Measurements from ENCODE around the gene PTPRG.
"Not testable (repeated sequence)": the region's sequence is repeated elsewhere in the genome, so short reads cannot be mapped to it uniquely, and the experiment has no call there.

The PTPRG gene

DNA sequence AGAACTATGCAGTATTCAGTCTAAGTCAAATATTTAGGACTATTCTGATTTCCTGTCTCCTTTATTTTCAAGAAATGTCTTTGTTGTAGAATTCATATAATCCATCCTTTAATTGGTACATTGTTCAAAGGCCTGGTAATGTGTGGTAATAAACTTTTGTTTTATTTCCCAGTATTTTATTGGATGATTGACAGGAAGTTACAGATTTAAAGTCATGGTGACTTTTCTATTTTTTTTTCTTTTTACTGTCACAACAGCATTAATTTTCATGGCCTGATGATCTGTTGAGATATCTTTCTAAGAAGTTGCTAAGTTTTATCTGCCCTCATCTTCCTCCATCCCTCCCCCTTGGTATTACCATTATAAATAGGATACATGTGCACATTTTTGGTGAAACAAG, 161.7 kb downstream of the PTPRG start:
- DNase-seq (ENCODE audit: low read depth, low spot score), result no peak

DNA sequence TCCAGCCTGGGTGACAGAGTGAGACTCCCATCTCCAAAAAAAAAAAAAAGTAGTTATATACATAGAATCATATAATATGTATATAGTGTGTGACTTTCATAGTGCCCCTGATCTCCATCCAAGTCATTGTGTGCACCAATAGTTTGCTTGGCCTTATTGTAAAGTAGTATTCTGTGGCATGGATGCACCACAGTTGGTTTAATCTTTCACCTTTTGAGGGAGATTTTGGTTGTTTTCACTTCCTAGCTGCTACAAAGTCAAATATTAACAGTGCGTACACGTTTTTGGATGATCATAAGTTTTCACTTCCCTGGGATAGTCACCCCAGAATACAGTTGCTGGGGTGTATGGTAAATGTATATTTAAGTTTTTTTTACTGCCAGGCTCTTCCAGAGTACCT, 162.8 kb downstream of the PTPRG start:
- no peak for DNase-seq (ENCODE audit: low read depth, low spot score)

DNA sequence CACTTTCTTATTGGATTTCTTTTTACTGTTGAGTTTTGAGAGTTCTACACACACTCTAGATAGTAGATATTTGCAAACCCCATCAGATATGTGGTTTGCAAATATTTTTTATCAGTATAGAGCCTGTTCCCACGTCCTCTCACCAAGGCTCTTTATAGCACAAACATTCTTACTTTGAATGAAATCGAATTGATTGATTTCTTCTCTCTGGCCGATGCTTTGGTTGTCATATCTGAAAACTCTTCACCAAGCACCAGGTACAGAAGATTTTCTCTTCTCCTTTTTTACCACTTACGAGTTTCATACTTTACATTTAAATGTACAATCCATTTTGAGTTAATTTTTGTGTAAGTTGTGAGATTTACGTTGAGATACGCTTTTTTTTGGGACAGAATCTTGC, 163.4 kb downstream of the PTPRG start:
- no peak for DNase-seq (ENCODE audit: low read depth, low spot score)

GRCh38 chr3:61725851-61726333, 164.5 kb downstream of the PTPRG start:
- DNase-seq (ENCODE audit: low read depth, low spot score), result no peak

DNA sequence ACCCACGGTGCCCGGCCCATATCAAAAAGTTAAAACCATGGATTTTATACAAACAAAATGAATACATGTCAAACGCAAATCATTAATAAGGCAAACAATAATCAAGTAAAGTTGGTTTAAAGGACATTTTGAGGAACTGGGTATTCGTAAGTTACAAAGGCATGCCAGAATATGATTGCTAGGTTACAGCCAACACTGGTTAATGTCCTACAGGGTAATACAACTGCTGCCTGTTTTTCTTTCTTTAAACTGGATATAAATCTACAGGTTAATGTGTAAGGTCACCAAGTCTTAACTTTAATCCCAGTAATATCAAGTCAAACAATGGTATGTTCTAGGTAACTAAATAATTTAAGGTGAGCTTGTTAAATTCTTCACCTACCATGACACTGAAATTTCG, 166.1 kb downstream of the PTPRG start:
- no peak for DNase-seq (ENCODE audit: low read depth, low spot score)

- DNase-seq (ENCODE audit: low read depth, low spot score), result no peak
These were observed 167.8 kb downstream of the PTPRG start for GRCh38 chr3:61729038-61729634.

DNA sequence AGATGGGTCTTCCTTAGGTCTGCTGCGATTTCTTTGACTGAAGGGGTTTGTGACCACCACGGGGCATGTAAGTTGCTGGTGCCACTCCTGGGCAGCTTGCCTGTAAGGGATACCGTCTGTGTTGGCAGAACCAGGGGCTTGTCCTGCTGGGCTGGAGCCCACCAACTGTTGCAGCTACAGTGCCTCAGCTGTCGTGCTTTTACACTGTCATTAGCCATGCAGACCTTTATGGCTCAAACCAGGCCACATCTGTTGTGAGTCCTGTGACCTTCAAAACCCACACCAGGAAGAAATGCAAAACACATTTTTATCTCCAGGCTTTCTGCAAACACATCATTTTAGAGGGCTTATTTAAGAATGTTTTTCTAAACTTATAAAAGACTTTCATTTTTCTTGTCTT, 168.7 kb downstream of the PTPRG start:
- no peak for DNase-seq (ENCODE audit: low read depth, low spot score)

DNA sequence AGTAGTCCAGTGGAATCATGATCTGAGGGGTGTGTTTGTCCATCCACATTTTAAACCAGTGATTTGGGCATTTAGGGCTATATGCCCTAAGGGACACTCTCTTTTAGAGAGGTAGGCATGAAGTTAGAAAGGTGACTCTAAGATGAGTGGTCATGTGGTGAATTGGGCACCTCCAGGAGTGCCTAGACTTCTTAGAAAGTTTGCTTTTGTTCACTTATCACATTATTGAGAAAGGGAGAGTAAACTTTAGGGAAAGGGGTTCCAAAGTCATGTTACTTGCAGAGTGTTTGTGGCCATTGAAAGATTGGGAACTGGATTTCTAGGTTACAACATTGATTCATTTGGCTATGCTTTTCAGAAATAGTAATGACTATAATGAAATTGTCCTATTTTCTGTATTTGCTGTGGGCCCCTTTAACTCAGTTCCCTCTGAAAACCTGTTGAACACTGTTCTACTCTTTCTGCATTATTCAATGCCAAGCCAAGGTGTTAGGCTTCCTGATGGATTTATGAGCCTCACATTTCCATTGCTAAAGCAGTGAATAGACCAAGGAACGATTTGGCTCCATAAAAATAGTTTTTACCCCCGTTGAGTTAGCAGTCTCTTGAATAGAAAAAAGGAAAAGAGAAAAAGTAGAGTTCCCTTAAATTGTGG, 169.3 kb downstream of the PTPRG start:
- DNase-seq (ENCODE audit: low read depth, low spot score), result no peak

DNA sequence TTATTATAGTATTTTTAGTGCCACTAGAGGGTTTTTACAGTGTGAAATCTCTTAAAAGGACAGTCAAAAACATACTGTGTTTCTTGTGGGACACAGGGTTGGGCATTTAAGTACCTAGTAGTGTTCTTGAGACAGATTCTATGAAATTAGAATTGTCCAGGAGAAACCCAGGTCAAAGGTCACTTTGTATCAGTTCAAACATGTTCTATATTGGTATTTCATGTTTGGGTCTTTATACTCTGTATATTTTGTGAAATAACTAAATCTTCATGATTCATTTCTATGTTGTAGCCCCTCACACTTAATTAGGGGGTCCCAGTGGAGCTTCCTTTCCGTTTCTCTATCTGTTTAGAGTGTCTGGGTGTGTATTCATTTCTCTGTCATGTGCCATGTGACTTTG, 171.6 kb downstream of the PTPRG start:
- DNase-seq (ENCODE audit: low read depth, low spot score), result no peak

- no peak for DNase-seq (ENCODE audit: low read depth, low spot score)
These were observed 172.5 kb downstream of the PTPRG start for GRCh38 chr3:61733876-61734275.

- DNase-seq (ENCODE audit: low read depth, low spot score), result no peak
These were observed 173.6 kb downstream of the PTPRG start for GRCh38 chr3:61734749-61735686.

- DNase-seq (ENCODE audit: low read depth, low spot score), result no peak
These were observed 175.1 kb downstream of the PTPRG start for GRCh38 chr3:61736506-61736905.

DNA sequence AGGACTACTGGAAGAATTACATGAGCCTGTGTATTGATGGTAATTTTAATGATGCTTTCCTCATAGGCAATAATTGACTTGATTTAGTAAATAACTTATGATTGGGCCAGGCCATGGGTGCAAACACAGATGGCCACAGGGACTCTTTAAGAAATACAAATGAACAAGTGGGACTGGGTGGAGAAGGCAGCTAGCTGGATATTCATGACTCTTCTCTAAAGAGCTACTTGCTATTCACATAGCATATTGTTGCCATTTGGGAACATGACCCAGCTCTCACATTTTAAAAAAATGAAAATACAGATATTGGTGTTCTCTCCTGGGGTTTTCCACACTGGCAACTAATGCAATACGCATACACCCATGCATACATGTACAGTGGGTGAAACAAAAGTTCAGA, 178.3 kb downstream of the PTPRG start:
- DNase-seq (ENCODE audit: low read depth, low spot score), result no peak

DNA sequence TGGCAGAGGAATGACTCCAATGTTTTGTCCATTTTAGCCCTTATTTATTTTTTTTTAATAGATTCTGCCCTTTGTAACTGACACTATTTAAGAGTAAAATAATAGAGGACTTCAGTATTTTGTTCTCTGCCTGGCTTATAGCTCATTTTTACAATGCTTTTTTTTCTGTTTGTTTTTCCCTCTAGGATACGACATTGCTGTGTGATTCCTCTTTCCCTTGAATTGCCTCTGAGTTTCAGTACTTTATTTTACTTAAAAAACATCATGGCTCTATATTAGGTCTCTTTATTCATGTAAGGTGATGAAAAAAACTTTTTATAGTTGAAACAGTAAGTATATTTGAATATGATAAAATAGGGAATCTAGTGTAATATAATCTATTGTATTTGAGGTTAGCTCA, 179.1 kb downstream of the PTPRG start:
- DNase-seq (ENCODE audit: low read depth, low spot score), result no peak

DNA sequence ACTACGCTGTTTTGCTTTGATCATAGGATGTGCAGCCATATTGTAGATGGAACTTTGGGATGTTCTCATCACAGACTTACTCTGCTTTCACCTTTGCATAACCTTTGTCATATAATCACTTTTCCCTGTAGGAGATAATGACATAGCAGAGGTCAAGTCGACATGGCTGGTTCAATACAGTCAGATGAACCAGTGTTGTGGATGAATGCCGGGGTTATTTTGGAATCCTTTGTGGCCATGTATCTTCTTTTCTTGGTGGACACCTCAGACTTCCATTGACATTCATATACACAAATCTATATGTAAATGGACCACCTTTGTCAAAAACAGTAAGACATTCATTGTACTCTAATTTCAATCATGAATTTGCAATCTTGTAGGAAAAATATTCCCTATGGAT, 180.2 kb downstream of the PTPRG start:
- no peak for DNase-seq (ENCODE audit: low read depth, low spot score)

GRCh38 chr3:61742006-61742405, 180.6 kb downstream of the PTPRG start:
- DNase-seq (ENCODE audit: low read depth, low spot score), result no peak

- no peak for DNase-seq (ENCODE audit: low read depth, low spot score)
These were observed 181.7 kb downstream of the PTPRG start for GRCh38 chr3:61743067-61743466.

DNA sequence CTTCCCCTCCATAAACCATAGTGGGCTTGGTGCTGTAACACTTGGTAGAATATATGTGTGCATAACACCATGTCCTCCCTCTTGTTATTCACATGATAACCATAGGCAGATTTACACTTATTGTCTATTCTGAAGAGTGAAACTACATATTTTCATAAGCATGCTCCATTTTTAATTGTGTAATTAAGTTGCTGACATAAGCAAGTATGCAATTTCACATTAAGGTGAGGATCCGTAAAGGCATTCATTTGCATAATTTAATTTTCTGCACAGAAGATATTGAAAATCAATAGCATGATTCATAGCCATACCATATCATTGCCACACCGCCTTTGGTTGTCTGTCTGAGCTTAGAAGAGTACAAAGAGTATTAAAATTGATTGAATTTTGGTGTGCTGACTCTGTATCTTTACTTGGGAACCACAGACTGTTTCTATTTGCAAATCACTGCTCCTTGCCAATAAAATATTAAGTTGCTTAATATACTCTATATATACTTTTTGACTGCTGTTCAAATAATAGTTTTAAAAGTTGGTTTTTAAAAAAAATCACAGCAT, 182.4 kb downstream of the PTPRG start:
- no peak for DNase-seq (ENCODE audit: low read depth, low spot score)

GRCh38 chr3:61748288-61748687, 186.9 kb downstream of the PTPRG start:
- DNase-seq (ENCODE audit: low read depth, low spot score), result no peak

- no peak for DNase-seq (ENCODE audit: low read depth, low spot score)
These were observed 189.4 kb downstream of the PTPRG start for GRCh38 chr3:61750766-61751165.

DNA sequence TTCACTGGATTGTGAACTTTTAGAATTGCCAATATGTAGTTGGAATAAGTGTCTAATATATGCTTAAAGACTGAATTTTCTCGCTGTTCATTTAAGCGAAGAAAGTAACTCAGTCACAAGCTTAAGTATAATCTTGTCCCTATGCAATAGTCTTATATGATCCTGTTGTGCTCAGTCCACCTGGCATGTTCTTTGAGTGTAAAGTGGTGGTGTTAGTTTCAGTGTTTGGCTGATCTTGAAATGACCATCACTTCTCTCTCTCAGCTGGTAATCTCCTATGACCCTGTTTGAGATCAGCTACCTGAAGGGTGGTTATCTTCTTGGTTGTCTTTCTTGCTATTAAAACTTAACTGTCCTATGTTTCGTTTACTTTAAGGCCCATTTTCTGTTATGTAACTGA, 197.5 kb downstream of the PTPRG start:
- DNase-seq (ENCODE audit: low read depth, low spot score), result no peak

DNA sequence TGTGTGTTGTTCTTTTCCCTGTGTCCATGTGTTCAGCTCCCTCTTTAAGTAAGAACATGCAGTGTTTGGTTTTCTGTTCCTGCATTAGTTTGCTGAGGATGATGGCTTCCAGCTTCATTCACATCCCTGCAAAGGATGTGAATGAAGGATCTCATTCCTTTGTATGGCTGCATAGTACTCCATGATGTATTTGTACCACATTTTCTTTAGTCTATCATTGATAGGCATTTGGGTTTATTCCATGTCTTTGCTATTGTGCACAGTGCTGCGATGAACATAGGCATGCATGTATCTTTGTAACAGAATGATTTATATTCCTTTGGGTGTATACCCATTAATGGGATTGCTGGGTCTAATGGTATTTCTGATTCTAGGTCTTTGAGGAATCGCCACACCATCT, 199.4 kb downstream of the PTPRG start:
- DNase-seq (ENCODE audit: low read depth, low spot score), result not testable (repeated sequence)
